ENCODE data around the gene CCDC177.

Gene CCDC177

GRCh38 chr14:69527635-69528034, 47.0 kb downstream of the CCDC177 start:
- DNase-seq = no peak

DNA sequence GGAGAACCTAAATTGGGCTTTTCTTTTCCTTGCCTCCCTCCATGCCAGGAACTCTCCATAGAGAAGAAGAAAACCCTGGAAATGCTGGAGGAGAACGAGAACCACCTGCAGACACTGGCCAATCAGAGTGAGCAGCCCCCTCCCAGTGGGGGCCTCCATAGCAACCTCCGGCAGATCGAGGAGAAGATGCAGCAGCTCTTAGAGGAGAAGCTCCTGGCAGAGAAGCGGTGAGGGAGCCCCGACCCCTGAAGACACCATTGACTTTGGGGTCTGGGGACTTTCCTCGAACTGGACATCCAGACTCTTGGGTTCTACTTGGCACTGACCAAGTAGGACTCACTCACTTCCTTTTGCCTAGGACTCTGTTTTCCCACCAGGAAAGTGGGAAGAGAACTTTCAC, 48.8 kb downstream of the CCDC177 start:
- DNase-seq = no peak

DNA sequence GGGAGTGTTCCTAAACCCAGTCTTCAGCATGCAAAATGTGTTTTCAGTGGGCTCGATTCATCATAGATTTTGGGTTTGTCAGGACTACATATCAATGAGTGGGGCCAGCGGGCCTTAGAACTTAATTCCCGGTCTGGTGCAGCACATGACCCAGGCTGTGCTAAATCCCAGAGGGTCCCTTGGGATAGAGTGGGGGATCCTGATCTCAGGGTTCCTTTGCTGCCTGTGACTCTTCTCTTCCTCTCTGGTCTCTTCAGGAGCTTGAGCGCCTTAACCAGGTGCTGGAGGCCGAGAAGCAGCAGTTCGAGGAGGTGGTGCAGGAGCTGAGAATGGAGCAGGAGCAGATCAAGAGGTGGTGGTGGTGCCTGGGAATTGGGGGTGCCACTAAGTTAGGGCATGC, 52.6 kb downstream of the CCDC177 start:
- no peak for DNase-seq
